ENCODE measurements around the gene EIF2B2. TPM values are rescaled to one million over a fixed set of nuclear protein-coding genes. Genes with fewer than 3 reads are reported as not detected.
"Not testable (repeated sequence)": the region's sequence is repeated elsewhere in the genome, so short reads cannot be mapped to it uniquely, and the experiment has no call there.

EIF2B2 gene
- total and polyA plus RNA-seq, 12 donors, result 20.6 to 90.9 (median 51.6) TPM

DNA sequence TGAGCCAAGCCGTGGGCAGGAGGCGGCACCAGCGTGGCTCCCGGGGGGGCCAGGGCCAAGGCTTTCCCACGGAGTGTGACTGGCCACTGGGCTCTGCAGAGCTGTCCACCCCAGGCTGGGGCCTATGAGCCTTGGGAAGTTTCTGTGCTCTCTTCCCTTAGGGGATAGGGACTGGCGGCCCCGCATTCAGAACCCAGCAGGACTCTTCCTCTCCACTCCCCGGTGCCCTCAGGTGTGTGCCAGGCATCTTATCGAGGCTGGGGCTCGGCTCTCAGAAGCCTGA lies 17.8 kb upstream of the EIF2B2 start:
- Histone ChIP-seq H3K27ac (no peak overlapping the region), H3K36me3 (replicated peaks in 1 of 2) (no peaks in the 10 kb centered on the region), H3K9me3 (replicated peaks in 1 of 3) (no peaks in the 10 kb centered on the region), H3K27me3 (no peaks in the 10 kb centered on the region), H3K4me1 (replicated peaks in 1 of 2) (no peaks in the 10 kb centered on the region), H3K4me3 (no peak overlapping the region)
- intact Hi-C loops (cut with DNase I), result no loop called here
- DNase-seq, result no peak
- no peak for TF ChIP-seq POLR2A (IDR thresholded peaks at IDR 0.05)
- WGBS, 4 donors, result 60 to 87% (median 77%) methylated on average over 1 to 10 of the region's 10 CpGs

DNA sequence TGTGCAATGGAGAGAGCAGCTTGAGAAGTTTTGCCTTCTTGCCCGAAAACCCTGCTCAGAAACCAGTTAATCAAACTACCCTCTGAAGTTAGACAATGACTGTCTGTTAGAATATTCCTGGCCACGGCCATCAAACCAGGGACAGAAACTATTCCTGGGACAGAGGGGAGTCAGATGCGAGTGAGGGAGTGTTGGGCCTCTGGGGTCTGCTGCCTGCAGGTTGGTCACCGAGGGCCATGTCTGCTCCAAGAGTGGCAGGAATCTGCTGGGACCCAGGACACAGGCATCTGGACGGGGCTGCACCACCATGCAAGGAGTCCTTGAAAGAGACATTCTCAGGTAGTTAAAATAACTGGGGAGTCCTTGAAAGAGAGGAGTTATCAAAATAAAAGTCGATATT lies 16.9 kb upstream of the EIF2B2 start:
- WGBS, 4 donors, result 79 to 84% (median 81%) methylated on average over 6 of the region's 6 CpGs
- intact Hi-C loops (cut with DNase I), result no loop called here
- Histone ChIP-seq H3K36me3 (replicated peaks in 1 of 2) (no peaks in the 10 kb centered on the region), H3K4me1 (replicated peaks in 1 of 2) (no peaks in the 10 kb centered on the region), H3K4me3 (no peak overlapping the region), H3K27ac (no peak overlapping the region), H3K27me3 (no peaks in the 10 kb centered on the region), H3K9me3 (replicated peaks in 1 of 3) (no peaks in the 10 kb centered on the region)
- TF ChIP-seq, protein P1, sequence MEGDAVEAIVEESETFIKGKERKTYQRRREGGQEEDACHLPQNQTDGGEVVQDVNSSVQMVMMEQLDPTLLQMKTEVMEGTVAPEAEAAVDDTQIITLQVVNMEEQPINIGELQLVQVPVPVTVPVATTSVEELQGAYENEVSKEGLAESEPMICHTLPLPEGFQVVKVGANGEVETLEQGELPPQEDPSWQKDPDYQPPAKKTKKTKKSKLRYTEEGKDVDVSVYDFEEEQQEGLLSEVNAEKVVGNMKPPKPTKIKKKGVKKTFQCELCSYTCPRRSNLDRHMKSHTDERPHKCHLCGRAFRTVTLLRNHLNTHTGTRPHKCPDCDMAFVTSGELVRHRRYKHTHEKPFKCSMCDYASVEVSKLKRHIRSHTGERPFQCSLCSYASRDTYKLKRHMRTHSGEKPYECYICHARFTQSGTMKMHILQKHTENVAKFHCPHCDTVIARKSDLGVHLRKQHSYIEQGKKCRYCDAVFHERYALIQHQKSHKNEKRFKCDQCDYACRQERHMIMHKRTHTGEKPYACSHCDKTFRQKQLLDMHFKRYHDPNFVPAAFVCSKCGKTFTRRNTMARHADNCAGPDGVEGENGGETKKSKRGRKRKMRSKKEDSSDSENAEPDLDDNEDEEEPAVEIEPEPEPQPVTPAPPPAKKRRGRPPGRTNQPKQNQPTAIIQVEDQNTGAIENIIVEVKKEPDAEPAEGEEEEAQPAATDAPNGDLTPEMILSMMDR (IDR thresholded peaks at IDR 0.05), result no peak
- TF ChIP-seq POLR2A (IDR thresholded peaks at IDR 0.05), result no peak
- peak in 1 of 7 donors; percentile 42 for DNase-seq

DNA sequence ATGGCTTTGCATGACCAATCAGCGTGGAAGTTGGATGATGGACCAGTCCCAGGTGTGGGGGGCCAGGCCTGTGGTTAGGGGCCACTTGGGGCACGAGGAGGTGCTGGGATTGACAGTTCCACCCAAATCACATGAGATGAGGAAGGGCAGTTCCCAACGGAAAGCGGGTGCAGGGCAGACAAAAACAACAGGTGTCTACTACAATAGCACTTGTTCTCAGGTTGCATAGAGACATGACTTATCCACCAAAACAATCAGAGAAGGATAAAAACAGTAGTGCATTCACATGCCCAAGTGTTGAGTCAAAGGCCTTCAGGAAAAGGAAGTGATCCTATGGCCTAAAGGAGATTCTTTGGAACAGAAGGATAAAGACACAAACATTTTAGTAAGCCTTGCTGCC lies 14.6 kb upstream of the EIF2B2 start:
- Histone ChIP-seq H3K4me1 (replicated peaks in 1 of 2) (no peaks in the 10 kb centered on the region), H3K4me3 (no peak overlapping the region), H3K36me3 (replicated peaks in 1 of 2) (no peaks in the 10 kb centered on the region), H3K27me3 (no peaks in the 10 kb centered on the region), H3K27ac (no peak overlapping the region), H3K9me3 (replicated peaks in 1 of 3) (no peaks in the 10 kb centered on the region)
- WGBS, 4 donors, result 83 to 90% (median 86%) methylated on average over 4 of the region's 4 CpGs
- DNase-seq, result peak in 1 of 7 donors; percentile 35
- intact Hi-C loops (cut with DNase I), result no loop called here
- TF ChIP-seq, protein P1 (IDR thresholded peaks at IDR 0.05), result no peak
- TF ChIP-seq POLR2A (IDR thresholded peaks at IDR 0.05), result no peak

DNA sequence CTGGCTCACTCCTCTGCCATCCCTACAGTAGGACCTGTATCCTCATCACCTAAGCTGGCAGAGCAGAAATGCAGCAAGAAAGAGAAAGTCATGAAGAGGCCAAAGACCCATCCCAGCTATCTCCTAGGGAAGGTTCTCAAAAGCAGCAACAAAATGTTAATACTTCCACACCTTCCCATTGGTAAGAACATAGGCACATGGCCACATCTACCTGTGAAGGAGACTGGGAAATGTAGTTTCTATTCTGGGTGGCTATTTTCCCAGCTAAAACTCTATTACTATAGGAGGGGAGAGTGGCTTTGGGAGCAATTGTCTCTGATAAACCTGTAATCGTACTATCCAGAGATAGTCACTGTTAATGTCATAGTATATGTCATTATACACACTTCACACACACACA lies 13.7 kb upstream of the EIF2B2 start:
- Histone ChIP-seq H3K27ac (no peak overlapping the region), H3K27me3 (no peaks in the 10 kb centered on the region), H3K4me1 (replicated peaks in 1 of 2) (no peaks in the 10 kb centered on the region), H3K36me3 (replicated peaks in 1 of 2) (no peaks in the 10 kb centered on the region), H3K4me3 (no peak overlapping the region), H3K9me3 (replicated peaks in 1 of 3) (no peaks in the 10 kb centered on the region)
- no peak for TF ChIP-seq POLR2A (IDR thresholded peaks at IDR 0.05)
- TF ChIP-seq, protein P1 (IDR thresholded peaks at IDR 0.05), result no peak
- intact Hi-C loops (cut with DNase I), result no loop called here
- 88 to 100% (median 91%) methylated on average over 1 of the region's 1 CpG for WGBS, 4 donors
- no peak for DNase-seq

DNA sequence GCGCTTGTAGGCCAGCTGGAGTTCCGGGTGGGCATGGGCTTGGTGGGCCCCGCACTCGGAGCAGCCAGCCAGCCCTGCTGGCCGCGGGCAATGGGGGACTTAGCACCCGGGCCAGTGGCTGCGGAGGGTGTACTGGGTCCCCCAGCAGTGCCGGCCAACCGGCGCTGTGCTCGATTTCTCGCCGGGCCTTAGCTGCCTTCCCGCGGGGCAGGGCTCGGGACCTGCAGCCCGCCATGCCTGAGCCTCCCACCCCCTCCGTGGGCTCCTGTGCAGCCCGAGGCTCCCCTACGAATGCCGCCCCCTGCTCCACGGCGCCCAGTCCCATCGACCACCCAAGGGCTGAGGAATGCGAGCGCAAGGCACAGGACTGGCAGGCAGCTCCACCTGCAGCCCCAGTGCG lies 8.5 kb upstream of the EIF2B2 start:
- peak in 1 of 7 donors; percentile 13 for DNase-seq
- H3K27ac ChIP-seq; H3K4me1 ChIP-seq (replicated peaks in 1 of 2); H3K4me3 ChIP-seq; H3K36me3 ChIP-seq (replicated peaks in 1 of 2); intact Hi-C loops (cut with DNase I); H3K9me3 ChIP-seq (replicated peaks in 1 of 3); H3K27me3 ChIP-seq: not testable (repeated sequence)
- 92 to 100% (median 96%) methylated on average over 3 to 28 of the region's 28 CpGs for WGBS, 4 donors

DNA sequence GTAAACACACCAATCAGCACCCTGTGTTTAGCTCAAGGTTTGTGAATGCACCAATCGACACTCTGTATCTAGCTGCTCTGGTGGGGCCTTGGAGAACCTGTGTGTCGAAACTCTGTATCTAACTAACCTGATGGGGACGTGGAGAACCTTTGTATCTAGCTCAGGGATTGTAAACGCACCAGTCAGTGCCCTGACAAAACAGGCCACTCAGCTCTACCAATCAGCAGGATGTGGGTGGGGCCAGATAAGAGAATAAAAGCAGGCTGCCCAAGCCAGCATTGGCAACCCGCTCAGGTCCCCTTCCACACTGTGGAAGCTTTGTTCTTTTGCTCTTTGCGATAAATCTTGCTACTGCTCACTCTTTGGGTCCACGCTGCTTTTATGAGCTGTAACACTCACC lies 6.9 kb upstream of the EIF2B2 start:
- DNase-seq; H3K4me1 ChIP-seq (replicated peaks in 1 of 2); H3K4me3 ChIP-seq; intact Hi-C loops (cut with DNase I); H3K9me3 ChIP-seq (replicated peaks in 1 of 3); H3K36me3 ChIP-seq (replicated peaks in 1 of 2); H3K27ac ChIP-seq; H3K27me3 ChIP-seq: not testable (repeated sequence)
- WGBS, 4 donors, result 92 to 100% (median 92%) methylated on average over 1 to 5 of the region's 7 CpGs; no CpG with 5 or more reads in 1 of the 4 donors

Measured in adrenal gland (tissue), 12 donors.